NT2/D1 (cell line): ENCODE measurements around the gene LY86.

Source experiments
- SUZ12 ChIP-seq: IDR thresholded peaks from 2 replicates; pipeline ENCODE4 v1.6.1; 2011; ENCODE audit not compliant: insufficient read length, insufficient read depth; ENCODE audit errors: extremely low read depth
- YY1 ChIP-seq: IDR thresholded peaks from 2 replicates; pipeline ENCODE4 v1.6.1; 2011; ENCODE audit not compliant: insufficient read length, insufficient read depth
- ZNF274 ChIP-seq: IDR thresholded peaks from 2 replicates; pipeline ENCODE4 v1.6.1; 2011; ENCODE audit warnings: mild to moderate bottlenecking, low read depth, low read length

GRCh38 chr6:6683969-6684833 is 95.7 kb downstream of the LY86 start:
- TF ChIP-seq YY1 (no peak), ZNF274 (no peak), SUZ12 (no peak)
